ENCODE measurements around the gene COG7.
"Not testable (repeated sequence)": the region's sequence is repeated elsewhere in the genome, so short reads cannot be mapped to it uniquely, and the experiment has no call there.

Gene COG7

GRCh38 chr16:23448392-23448791, 4.6 kb downstream of the COG7 start:
- Histone ChIP-seq H3K9ac (ENCODE audit: low read length in 5 of 5) (no peak overlapping the region), H3K36me3 (ENCODE audit: control insufficient read depth in 5 of 5, insufficient read depth in 5 of 5, low read length in 5 of 5) (peaks cover 6 to 27% (median 19%) of the 10 kb centered on the region in 5 donors), H3K27me3 (ENCODE audit: control insufficient read depth in 5 of 5, insufficient read depth in 4 of 5, low read length in 5 of 5) (no peaks in the 10 kb centered on the region), H3K4me1 (ENCODE audit: control insufficient read depth in 5 of 5, insufficient read depth in 5 of 5, low read length in 5 of 5) (peaks cover 6 to 24% (median 16%) of the 10 kb centered on the region in 5 donors), H3K27ac (ENCODE audit: low read depth, low read length) (no peak overlapping the region), H3K4me3 (ENCODE audit: low read depth in 1 of 5, low read length in 5 of 5) (no peak overlapping the region), H3K9me3 (ENCODE audit: control insufficient read depth in 5 of 5, low read length in 5 of 5) (no peaks in the 10 kb centered on the region)

GRCh38 chr16:23437542-23437941, 15.4 kb downstream of the COG7 start:
- not testable (repeated sequence) for H3K9ac ChIP-seq (ENCODE audit: low read length in 5 of 5); H3K27me3 ChIP-seq (ENCODE audit: control insufficient read depth in 5 of 5, insufficient read depth in 4 of 5, low read length in 5 of 5); H3K9me3 ChIP-seq (ENCODE audit: control insufficient read depth in 5 of 5, low read length in 5 of 5); H3K27ac ChIP-seq (ENCODE audit: low read depth, low read length); H3K4me3 ChIP-seq (ENCODE audit: low read depth in 1 of 5, low read length in 5 of 5)
- H3K4me1 ChIP-seq (ENCODE audit: control insufficient read depth in 5 of 5, insufficient read depth in 5 of 5, low read length in 5 of 5), result peaks cover 1 to 22% (median 9%) of the 10 kb centered on the region in 5 donors
- peaks cover 12 to 49% (median 34%) of the 10 kb centered on the region in 5 donors for H3K36me3 ChIP-seq (ENCODE audit: control insufficient read depth in 5 of 5, insufficient read depth in 5 of 5, low read length in 5 of 5)

DNA sequence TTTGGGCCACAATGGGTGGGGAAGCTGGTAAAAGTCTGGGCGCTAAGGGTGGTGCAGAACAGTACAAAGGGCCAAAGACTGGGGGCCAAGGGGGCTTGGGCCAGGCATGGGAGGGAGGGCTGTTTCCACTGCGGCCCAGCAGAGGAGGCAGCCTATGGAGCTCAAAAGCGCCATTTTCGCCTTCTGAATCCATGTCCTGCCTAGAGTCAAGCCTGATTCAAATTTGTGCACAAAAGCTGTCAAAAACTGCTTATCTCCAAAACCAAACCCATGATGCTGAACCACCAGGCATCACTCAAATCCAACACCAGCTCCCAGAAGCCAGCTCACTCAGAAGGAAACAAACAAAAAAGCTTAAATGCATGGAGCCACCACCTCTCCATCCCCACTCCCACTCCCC, 16.0 kb downstream of the COG7 start:
- H3K4me3 ChIP-seq (ENCODE audit: low read depth in 1 of 5, low read length in 5 of 5), result no peak overlapping the region
- peaks cover 18 to 49% (median 33%) of the 10 kb centered on the region in 5 donors for H3K36me3 ChIP-seq (ENCODE audit: control insufficient read depth in 5 of 5, insufficient read depth in 5 of 5, low read length in 5 of 5)
- no peaks in the 10 kb centered on the region for H3K9me3 ChIP-seq (ENCODE audit: control insufficient read depth in 5 of 5, low read length in 5 of 5)
- no peak overlapping the region for H3K9ac ChIP-seq (ENCODE audit: low read length in 5 of 5)
- H3K27me3 ChIP-seq (ENCODE audit: control insufficient read depth in 5 of 5, insufficient read depth in 4 of 5, low read length in 5 of 5), result no peaks in the 10 kb centered on the region
- no peak overlapping the region for H3K27ac ChIP-seq (ENCODE audit: low read depth, low read length)
- peaks cover 1 to 22% (median 9%) of the 10 kb centered on the region in 5 donors for H3K4me1 ChIP-seq (ENCODE audit: control insufficient read depth in 5 of 5, insufficient read depth in 5 of 5, low read length in 5 of 5)

DNA sequence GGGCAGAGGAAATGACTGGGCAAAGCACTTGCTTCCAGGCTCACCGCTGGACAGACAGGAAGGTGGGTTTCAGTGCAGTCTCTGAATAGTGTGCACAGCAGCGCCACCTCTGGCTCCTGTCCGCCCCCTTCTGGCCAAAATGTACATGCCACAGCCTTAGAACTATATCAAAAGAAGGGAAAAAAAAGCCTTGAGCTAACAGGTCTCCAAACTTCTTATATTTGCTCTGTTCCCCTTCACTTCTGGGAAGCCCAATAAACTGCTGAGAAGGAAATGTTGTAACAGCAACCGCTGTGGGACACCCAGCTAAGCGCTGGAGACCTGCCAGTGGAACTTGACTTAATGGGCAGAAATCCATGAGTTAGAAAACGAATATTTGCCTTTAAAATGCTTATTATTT, 17.5 kb downstream of the COG7 start:
- peak overlapping the region; percentile 21 for H3K27ac ChIP-seq (ENCODE audit: low read depth, low read length)
- peaks cover 15 to 45% (median 30%) of the 10 kb centered on the region in 5 donors for H3K36me3 ChIP-seq (ENCODE audit: control insufficient read depth in 5 of 5, insufficient read depth in 5 of 5, low read length in 5 of 5)

GRCh38 chr16:23434380-23434779, 18.6 kb downstream of the COG7 start:
- H3K9ac ChIP-seq (ENCODE audit: low read length in 5 of 5), result no peak overlapping the region
- no peaks in the 10 kb centered on the region for H3K9me3 ChIP-seq (ENCODE audit: control insufficient read depth in 5 of 5, low read length in 5 of 5)
- no peaks in the 10 kb centered on the region for H3K27me3 ChIP-seq (ENCODE audit: control insufficient read depth in 5 of 5, insufficient read depth in 4 of 5, low read length in 5 of 5)
- no peak overlapping the region for H3K27ac ChIP-seq (ENCODE audit: low read depth, low read length)
- peaks cover 1 to 21% (median 9%) of the 10 kb centered on the region in 5 donors for H3K4me1 ChIP-seq (ENCODE audit: control insufficient read depth in 5 of 5, insufficient read depth in 5 of 5, low read length in 5 of 5)
- no peak overlapping the region for H3K4me3 ChIP-seq (ENCODE audit: low read depth in 1 of 5, low read length in 5 of 5)
- peaks cover 11 to 51% (median 35%) of the 10 kb centered on the region in 5 donors for H3K36me3 ChIP-seq (ENCODE audit: control insufficient read depth in 5 of 5, insufficient read depth in 5 of 5, low read length in 5 of 5)

More for the DNA sequence above, 17.5 kb downstream of the COG7 start:
- Histone ChIP-seq H3K9ac (ENCODE audit: low read length in 5 of 5) (peak overlapping the region in 2 of 5 donors; percentile 23 to 66), H3K27me3 (ENCODE audit: control insufficient read depth in 5 of 5, insufficient read depth in 4 of 5, low read length in 5 of 5) (no peaks in the 10 kb centered on the region), H3K4me1 (ENCODE audit: control insufficient read depth in 5 of 5, insufficient read depth in 5 of 5, low read length in 5 of 5) (peaks cover 1 to 22% (median 9%) of the 10 kb centered on the region in 5 donors), H3K4me3 (ENCODE audit: low read depth in 1 of 5, low read length in 5 of 5) (no peak overlapping the region), H3K9me3 (ENCODE audit: control insufficient read depth in 5 of 5, low read length in 5 of 5) (no peaks in the 10 kb centered on the region)

- no peak overlapping the region for H3K27ac ChIP-seq (ENCODE audit: low read depth, low read length)
- H3K36me3 ChIP-seq (ENCODE audit: control insufficient read depth in 5 of 5, insufficient read depth in 5 of 5, low read length in 5 of 5), result peaks cover 10 to 49% (median 39%) of the 10 kb centered on the region in 5 donors
- H3K27me3 ChIP-seq (ENCODE audit: control insufficient read depth in 5 of 5, insufficient read depth in 4 of 5, low read length in 5 of 5), result no peaks in the 10 kb centered on the region
- no peaks in the 10 kb centered on the region for H3K9me3 ChIP-seq (ENCODE audit: control insufficient read depth in 5 of 5, low read length in 5 of 5)
- H3K9ac ChIP-seq (ENCODE audit: low read length in 5 of 5), result no peak overlapping the region
- H3K4me3 ChIP-seq (ENCODE audit: low read depth in 1 of 5, low read length in 5 of 5), result no peak overlapping the region
- peaks cover 1 to 19% (median 9%) of the 10 kb centered on the region in 5 donors for H3K4me1 ChIP-seq (ENCODE audit: control insufficient read depth in 5 of 5, insufficient read depth in 5 of 5, low read length in 5 of 5)
Observed at GRCh38 chr16:23433261-23433920, 19.6 kb downstream of the COG7 start.

DNA sequence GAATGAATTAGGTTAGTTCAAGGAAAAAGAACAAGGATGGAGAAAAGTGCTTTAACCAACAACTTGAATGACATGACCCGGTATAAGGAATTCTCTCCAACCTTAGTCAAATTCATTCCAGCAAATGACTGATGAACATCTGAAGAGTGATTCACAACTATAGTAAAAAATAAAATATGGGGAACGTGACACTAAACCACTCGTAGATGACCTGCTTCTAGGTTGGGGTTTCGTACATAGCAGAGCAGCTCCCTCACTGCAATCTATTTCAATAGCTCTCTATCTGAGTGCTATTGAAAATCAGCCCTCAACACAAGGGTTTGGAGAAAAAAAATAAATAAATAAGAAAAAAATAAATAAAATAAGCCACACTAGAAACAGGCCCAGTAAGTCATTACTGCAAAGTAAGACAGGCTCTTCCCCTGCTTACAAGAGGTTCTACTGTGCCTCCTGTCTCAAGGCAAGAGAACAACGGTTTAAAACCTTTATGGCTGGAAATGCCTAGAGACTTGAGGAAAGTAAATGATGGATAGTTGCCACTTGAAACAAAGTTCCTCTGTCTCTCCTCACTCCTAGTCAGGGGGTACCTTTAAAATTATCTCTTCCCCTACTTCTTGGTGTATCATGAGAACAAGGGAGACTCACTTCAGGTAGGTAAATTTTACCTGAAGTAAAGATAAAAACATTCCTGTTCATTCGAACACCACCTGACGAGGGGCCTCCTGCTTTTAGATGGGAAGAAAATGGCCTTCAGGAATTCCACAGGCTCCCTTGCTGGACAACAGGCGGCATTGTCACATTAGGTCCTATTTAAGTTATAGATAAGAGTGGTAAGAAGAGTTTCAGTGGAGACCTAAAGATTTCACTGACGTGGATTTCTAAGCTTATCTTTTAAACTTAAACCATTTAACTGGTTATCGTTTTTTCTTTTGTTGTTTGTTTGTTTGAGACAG, 20.5 kb downstream of the COG7 start:
- H3K4me1 ChIP-seq (ENCODE audit: control insufficient read depth in 5 of 5, insufficient read depth in 5 of 5, low read length in 5 of 5), result peaks cover 1 to 19% (median 9%) of the 10 kb centered on the region in 5 donors
- no peaks in the 10 kb centered on the region for H3K27me3 ChIP-seq (ENCODE audit: control insufficient read depth in 5 of 5, insufficient read depth in 4 of 5, low read length in 5 of 5)
- H3K27ac ChIP-seq (ENCODE audit: low read depth, low read length), result no peak overlapping the region
- H3K36me3 ChIP-seq (ENCODE audit: control insufficient read depth in 5 of 5, insufficient read depth in 5 of 5, low read length in 5 of 5), result peaks cover 12 to 49% (median 37%) of the 10 kb centered on the region in 5 donors
- H3K9ac ChIP-seq (ENCODE audit: low read length in 5 of 5), result no peak overlapping the region
- H3K9me3 ChIP-seq (ENCODE audit: control insufficient read depth in 5 of 5, low read length in 5 of 5), result no peaks in the 10 kb centered on the region
- H3K4me3 ChIP-seq (ENCODE audit: low read depth in 1 of 5, low read length in 5 of 5), result no peak overlapping the region

GRCh38 chr16:23428351-23428750, 24.6 kb downstream of the COG7 start:
- Histone ChIP-seq H3K4me1 (ENCODE audit: control insufficient read depth in 5 of 5, insufficient read depth in 5 of 5, low read length in 5 of 5) (peaks cover 0 to 13% (median 5%) of the 10 kb centered on the region in 5 donors), H3K36me3 (ENCODE audit: control insufficient read depth in 5 of 5, insufficient read depth in 5 of 5, low read length in 5 of 5) (peaks cover 12 to 56% (median 37%) of the 10 kb centered on the region in 5 donors), H3K27me3 (ENCODE audit: control insufficient read depth in 5 of 5, insufficient read depth in 4 of 5, low read length in 5 of 5) (no peaks in the 10 kb centered on the region)

DNA sequence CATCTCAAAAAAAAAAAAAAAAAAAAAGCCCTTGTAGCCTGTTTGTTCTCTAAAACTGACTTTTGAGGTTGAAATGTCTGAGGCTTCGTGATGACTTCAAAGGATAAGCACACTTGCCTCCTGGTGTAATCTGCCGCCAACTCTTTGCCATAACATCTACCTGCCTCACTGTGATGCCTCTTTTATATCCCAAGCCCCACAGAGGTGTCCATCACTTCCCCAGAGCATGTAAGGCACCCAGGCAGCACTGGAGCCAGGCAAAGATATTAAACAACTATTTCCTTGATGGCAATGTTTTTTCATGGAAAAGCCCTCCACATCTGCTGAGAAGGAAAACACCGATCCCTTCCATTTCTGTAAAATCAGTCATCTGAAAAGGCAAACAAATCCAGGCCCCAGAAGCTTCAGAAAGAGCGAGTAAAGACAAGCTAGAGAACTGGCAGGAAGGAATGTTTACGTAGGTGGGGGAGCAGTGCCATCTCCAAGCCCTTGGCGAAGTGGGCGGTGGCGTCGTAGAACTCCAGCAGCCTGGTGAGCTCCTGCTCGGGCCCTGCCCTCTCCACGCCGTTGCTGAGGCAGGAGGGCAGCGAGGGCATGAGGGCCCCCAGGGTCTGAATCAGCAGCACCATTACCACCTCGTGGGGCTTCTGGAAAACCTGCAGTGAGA, 28.6 kb downstream of the COG7 start:
- peaks cover 0 to 16% (median 7%) of the 10 kb centered on the region in 5 donors for H3K4me1 ChIP-seq (ENCODE audit: control insufficient read depth in 5 of 5, insufficient read depth in 5 of 5, low read length in 5 of 5)
- H3K27me3 ChIP-seq (ENCODE audit: control insufficient read depth in 5 of 5, insufficient read depth in 4 of 5, low read length in 5 of 5), result no peaks in the 10 kb centered on the region
- H3K9ac ChIP-seq (ENCODE audit: low read length in 5 of 5), result peak overlapping the region in 1 of 5 donors; percentile 6
- no peak overlapping the region for H3K4me3 ChIP-seq (ENCODE audit: low read depth in 1 of 5, low read length in 5 of 5)
- no peaks in the 10 kb centered on the region for H3K9me3 ChIP-seq (ENCODE audit: control insufficient read depth in 5 of 5, low read length in 5 of 5)
- peak overlapping the region; percentile 12 for H3K27ac ChIP-seq (ENCODE audit: low read depth, low read length)
- peaks cover 3 to 31% (median 16%) of the 10 kb centered on the region in 5 donors for H3K36me3 ChIP-seq (ENCODE audit: control insufficient read depth in 5 of 5, insufficient read depth in 5 of 5, low read length in 5 of 5)

More at GRCh38 chr16:23428351-23428750, 24.6 kb downstream of the COG7 start:
- no peaks in the 10 kb centered on the region for H3K9me3 ChIP-seq (ENCODE audit: control insufficient read depth in 5 of 5, low read length in 5 of 5)
- no peak overlapping the region for H3K4me3 ChIP-seq (ENCODE audit: low read depth in 1 of 5, low read length in 5 of 5)
- H3K9ac ChIP-seq (ENCODE audit: low read length in 5 of 5), result no peak overlapping the region
- H3K27ac ChIP-seq (ENCODE audit: low read depth, low read length), result no peak overlapping the region
